Upper lobe of right lung (tissue), 1 donor: Measurements from ENCODE around the gene PIPOX. TPM values are rescaled to one million over a fixed set of nuclear protein-coding genes. Genes with fewer than 3 reads are reported as not detected.

Experiments used
- ATAC-seq: fragments of 200-7000 bp; cut with Tn5 transposase; one replicate; pipeline ENCODE4 v1.9.1; 2020; ENCODE audit warnings: mild to moderate bottlenecking, moderate library complexity
- DNase-seq: peaks from one replicate; pipeline ENCODE4 v3.0.0-alpha.2; 2020
- H3K27ac ChIP-seq: fragments of 200-600 bp; one replicate; pipeline ENCODE4 v1.8.0; 2022
- H3K27me3 ChIP-seq: fragments of 200-600 bp; one replicate; pipeline ENCODE4 v1.8.0; 2022; ENCODE audit warnings: mild to moderate bottlenecking
- H3K36me3 ChIP-seq: fragments of 200-600 bp; one replicate; pipeline ENCODE4 v1.8.0; 2022
- H3K4me1 ChIP-seq: fragments of 200-600 bp; one replicate; pipeline ENCODE4 v1.8.0; 2022
- H3K4me3 ChIP-seq: fragments of 200-600 bp; one replicate; pipeline ENCODE4 v1.8.0; 2022; ENCODE audit warnings: mild to moderate bottlenecking
- H3K9me3 ChIP-seq: fragments of 200-600 bp; one replicate; pipeline ENCODE4 v1.8.0; 2022
- CTCF ChIP-seq: fragments of 200-600 bp; IDR thresholded peaks from one replicate; pipeline ENCODE4 v1.8.0; 2022; ENCODE audit warnings: antibody characterized with exemption
- intact Hi-C: fragments of 100-400 bp; cut with DNase I; formaldehyde crosslinking; loops from one replicate; pipeline ENCODE4 v1.11.0; 2022
- total RNA-seq: library from RNA; stranded (reverse); fragmentation: NEBNext Ultra II Directional; extraction: Animal tissue kit (Norgen Biotek cat#: 25700); gene quantifications from one replicate; pipeline ENCODE4 v1.2.1, GENCODE V29; 2021
- donor health status: DM: no; HTN: yes; CAD: no; lungs with severe emphysema.

The PIPOX gene
- total RNA-seq, 1 donor from 2014 or later, result 0.87 TPM

- H3K27me3 ChIP-seq, result no peaks in the 10 kb centered on the region
- H3K36me3 ChIP-seq, result peaks cover 40% of the 10 kb centered on the region
- no peak for TF ChIP-seq CTCF
- intact Hi-C loops, result no loop called here
- ATAC-seq (no peak), DNase-seq (no peak)
- H3K4me3 ChIP-seq, result no peak overlapping the region
- no peaks in the 10 kb centered on the region for H3K9me3 ChIP-seq
- no peak overlapping the region for H3K27ac ChIP-seq
- no peaks in the 10 kb centered on the region for H3K4me1 ChIP-seq
Measured at GRCh38 chr17:29078183-29079045, 35.5 kb downstream of the PIPOX start.

GRCh38 chr17:29079433-29079832 is 36.5 kb downstream of the PIPOX start:
- H3K36me3 ChIP-seq, result peaks cover 44% of the 10 kb centered on the region
- TF ChIP-seq CTCF, result no peak
- H3K9me3 ChIP-seq, result no peaks in the 10 kb centered on the region
- no peaks in the 10 kb centered on the region for H3K27me3 ChIP-seq
- ATAC-seq (no peak), DNase-seq (peak; percentile 54)
- intact Hi-C loops, result no loop called here
- H3K4me1 ChIP-seq, result no peaks in the 10 kb centered on the region
- H3K4me3 ChIP-seq, result no peak overlapping the region
- H3K27ac ChIP-seq, result no peak overlapping the region

GRCh38 chr17:29079887-29080286 is 36.9 kb downstream of the PIPOX start:
- intact Hi-C loops, result no loop called here
- no peak for DNase-seq
- no peak for ATAC-seq
- H3K4me1 ChIP-seq, result no peaks in the 10 kb centered on the region
- no peak for TF ChIP-seq CTCF
- H3K27ac ChIP-seq, result no peak overlapping the region
- peaks cover 45% of the 10 kb centered on the region for H3K36me3 ChIP-seq
- no peaks in the 10 kb centered on the region for H3K27me3 ChIP-seq
- no peak overlapping the region for H3K4me3 ChIP-seq
- no peaks in the 10 kb centered on the region for H3K9me3 ChIP-seq

GRCh38 chr17:29080323-29080722 is 37.4 kb downstream of the PIPOX start:
- no peaks in the 10 kb centered on the region for H3K4me1 ChIP-seq
- DNase-seq, result peak; percentile 57
- TF ChIP-seq CTCF, result no peak
- no peaks in the 10 kb centered on the region for H3K9me3 ChIP-seq
- H3K4me3 ChIP-seq, result no peak overlapping the region
- no peak overlapping the region for H3K27ac ChIP-seq
- intact Hi-C loops, result no loop called here
- ATAC-seq, result peak; percentile 13
- H3K36me3 ChIP-seq, result peaks cover 49% of the 10 kb centered on the region
- H3K27me3 ChIP-seq, result no peaks in the 10 kb centered on the region

- Histone ChIP-seq H3K27ac (no peak overlapping the region), H3K4me1 (no peaks in the 10 kb centered on the region), H3K9me3 (no peaks in the 10 kb centered on the region), H3K27me3 (no peaks in the 10 kb centered on the region), H3K4me3 (no peak overlapping the region), H3K36me3 (peaks cover 56% of the 10 kb centered on the region)
- ATAC-seq, result no peak
- TF ChIP-seq CTCF, result no peak
- intact Hi-C loops, result no loop called here
- no peak for DNase-seq
Measured at GRCh38 chr17:29080965-29081364, 38.0 kb downstream of the PIPOX start.
